Measurements from ENCODE around the gene DAP3. TPM values are rescaled to one million over a fixed set of nuclear protein-coding genes. Genes with fewer than 3 reads are reported as not detected.

The DAP3 gene
- total and polyA plus RNA-seq, 4 donors: 50.0 to 101 (median 92.3) TPM

GRCh38 chr1:155645034-155645598 is 43.8 kb upstream of the DAP3 start:
- H3K36me3 ChIP-seq (ENCODE audit: control insufficient read depth in 4 of 4, insufficient read depth in 4 of 4, low read length in 4 of 4): no peaks in the 10 kb centered on the region
- no peak for DNase-seq

DNA sequence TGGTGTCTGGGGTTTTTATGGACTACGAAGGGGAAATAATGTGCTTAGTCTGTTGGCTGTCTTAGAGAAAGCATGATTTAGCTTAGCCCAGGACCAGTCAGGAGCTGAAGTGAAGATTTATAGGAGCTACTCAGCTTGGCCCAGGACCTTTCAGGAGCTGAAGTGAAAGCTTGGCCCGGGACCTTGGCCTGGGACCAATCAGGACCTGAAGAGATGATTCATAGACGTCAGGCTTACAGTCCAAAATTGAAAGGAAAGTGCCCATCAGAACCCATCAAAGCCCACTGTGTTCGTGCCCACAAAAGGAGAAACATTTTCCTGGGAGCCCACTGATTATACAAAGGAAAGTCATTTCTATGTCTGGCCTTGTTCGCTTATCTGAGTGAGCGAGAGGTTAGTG is 43.2 kb upstream of the DAP3 start:
- WGBS, 2 donors: 72 to 79% methylated on average over 6 of the region's 6 CpGs
- ATAC-seq (ENCODE audit: insufficient read depth, low FRiP score) (no peak), DNase-seq (no peak)
- Histone ChIP-seq H3K9me3 (ENCODE audit: control insufficient read depth in 4 of 4, insufficient read depth in 3 of 4, low read length in 3 of 4) (peaks cover 0 to 6% (median 2%) of the 10 kb centered on the region in 4 donors), H3K4me3 (no peak overlapping the region), H3K27ac (ENCODE audit: low read depth in 1 of 2, low read length in 1 of 2) (no peak overlapping the region), H3K27me3 (ENCODE audit: control insufficient read depth in 3 of 3, insufficient read depth in 3 of 3, low read length in 2 of 3) (no peaks in the 10 kb centered on the region), H3K36me3 (ENCODE audit: control insufficient read depth in 4 of 4, insufficient read depth in 4 of 4, low read length in 4 of 4) (no peaks in the 10 kb centered on the region), H3K4me1 (ENCODE audit: control insufficient read depth in 5 of 5, insufficient read depth in 5 of 5, low read length in 5 of 5) (peaks cover 0 to 19% (median 6%) of the 10 kb centered on the region in 5 donors), H3K9ac (ENCODE audit: insufficient read depth in 1 of 2, low read length in 2 of 2) (no peak overlapping the region)
- TF ChIP-seq CTCF (IDR thresholded peaks at IDR 0.05; ENCODE audit: control extremely low read depth, extremely low read depth): no peak

More at GRCh38 chr1:155645034-155645598, 43.8 kb upstream of the DAP3 start:
- Histone ChIP-seq H3K4me3 (no peak overlapping the region), H3K9me3 (ENCODE audit: control insufficient read depth in 4 of 4, insufficient read depth in 3 of 4, low read length in 3 of 4) (peaks cover 0 to 6% (median 2%) of the 10 kb centered on the region in 4 donors), H3K4me1 (ENCODE audit: control insufficient read depth in 5 of 5, insufficient read depth in 5 of 5, low read length in 5 of 5) (peaks cover 0 to 19% (median 5%) of the 10 kb centered on the region in 5 donors), H3K27ac (ENCODE audit: low read depth in 1 of 2, low read length in 1 of 2) (no peak overlapping the region), H3K27me3 (ENCODE audit: control insufficient read depth in 3 of 3, insufficient read depth in 3 of 3, low read length in 2 of 3) (no peaks in the 10 kb centered on the region), H3K9ac (ENCODE audit: insufficient read depth in 1 of 2, low read length in 2 of 2) (peak overlapping the region in 1 of 2 donors; percentile 7)
- WGBS, 2 donors: 77 to 81% methylated on average over 4 of the region's 4 CpGs
- ATAC-seq (ENCODE audit: insufficient read depth, low FRiP score): no peak
- no peak for TF ChIP-seq CTCF (IDR thresholded peaks at IDR 0.05; ENCODE audit: control extremely low read depth, extremely low read depth)

DNA sequence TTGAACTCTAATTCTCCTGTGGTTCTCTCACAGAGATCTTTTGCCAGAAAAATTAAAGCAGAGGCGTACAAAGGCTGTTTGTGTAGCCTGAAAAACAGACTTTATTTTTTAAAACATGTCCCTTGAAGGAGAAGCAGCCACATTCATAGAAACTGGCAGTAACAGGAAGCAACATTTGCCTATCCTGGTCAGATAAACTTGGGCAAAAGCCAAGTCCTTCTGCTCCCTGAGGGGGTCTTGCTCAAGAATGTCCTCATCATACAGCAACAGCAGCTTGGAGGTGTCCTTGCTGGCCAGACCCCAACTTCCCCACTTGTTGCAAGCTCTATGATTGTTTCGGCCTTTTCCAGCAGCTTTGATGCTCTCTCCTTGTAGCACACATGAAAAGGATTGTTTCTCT is 42.6 kb upstream of the DAP3 start:
- H3K4me3 ChIP-seq: no peak overlapping the region
- H3K9me3 ChIP-seq (ENCODE audit: control insufficient read depth in 4 of 4, insufficient read depth in 3 of 4, low read length in 3 of 4): peaks cover 0 to 6% (median 2%) of the 10 kb centered on the region in 4 donors
- no peak for ATAC-seq (ENCODE audit: insufficient read depth, low FRiP score)
- WGBS, 2 donors: 46 to 71% methylated on average over 2 of the region's 2 CpGs
- no peaks in the 10 kb centered on the region for H3K27me3 ChIP-seq (ENCODE audit: control insufficient read depth in 3 of 3, insufficient read depth in 3 of 3, low read length in 2 of 3)
- no peak overlapping the region for H3K9ac ChIP-seq (ENCODE audit: insufficient read depth in 1 of 2, low read length in 2 of 2)
- DNase-seq: peak; percentile 64 to 72 (median 67)
- no peaks in the 10 kb centered on the region for H3K36me3 ChIP-seq (ENCODE audit: control insufficient read depth in 4 of 4, insufficient read depth in 4 of 4, low read length in 4 of 4)
- TF ChIP-seq CTCF (IDR thresholded peaks at IDR 0.05; ENCODE audit: control extremely low read depth, extremely low read depth): no peak
- peaks cover 0 to 19% (median 8%) of the 10 kb centered on the region in 5 donors for H3K4me1 ChIP-seq (ENCODE audit: control insufficient read depth in 5 of 5, insufficient read depth in 5 of 5, low read length in 5 of 5)
- no peak overlapping the region for H3K27ac ChIP-seq (ENCODE audit: low read depth in 1 of 2, low read length in 1 of 2)
